K562 (cell line): ENCODE data around the gene LAMB1. TPM values are rescaled to one million over a fixed set of nuclear protein-coding genes. Genes with fewer than 3 reads are reported as not detected.

Experiments used
- ATAC-seq: fragments of 200-7000 bp; cut with Tn5 transposase; 3 replicates; pipeline ENCODE4 v1.9.1; 2020; ENCODE audit warnings: moderate library complexity
- BruUV-seq: library from RNA; stranded (reverse); fragments of 400-500 nt; replicated peaks from 2 replicates; lab custom pipeline; 2021; lab: Mats Ljungman, UMichigan
- CTCF ChIA-PET: fragments of 300-600 bp; formaldehyde crosslinking; extraction: SDS; loops from one replicate; lab custom pipeline; 2021; ENCODE audit warnings: low intra/inter-chr PET ratio; lab: Yijun Ruan, JAX
- POLR2A ChIA-PET: fragments of 300-600, 350-650 bp; sonication (Branson Sonifier 250); formaldehyde crosslinking; extraction: SDS; loops from one replicate; lab custom pipeline; 2021; ENCODE audit warnings: antibody characterized with exemption, inconsistent platforms; lab: Yijun Ruan, JAX
- DNase-seq, 4 experiments: peaks; one replicate each; pipeline versions ENCODE4 v3.0.0 to v3.0.0-alpha.2; 2011 to 2018; ENCODE audit warnings: low spot score in 3 of 4, mixed read lengths in 3 of 4; ENCODE audit errors: extremely low read depth in 1 of 4
- FAIRE-seq: peaks from 2 replicates; lab custom pipeline; 2011; peaks lifted over from hg19 to GRCh38; lab: Jason Lieb, UNC
- H2AFZ ChIP-seq: 2 replicates; pipeline ENCODE4 v1.6.0; 2011; ENCODE audit warnings: low read depth, low read length, control low read depth, inconsistent platforms
- H3K27ac ChIP-seq: fragments of 200-600 bp; 3 replicates; pipeline ENCODE4 v1.8.0; 2011; ENCODE audit warnings: low read depth, mild to moderate bottlenecking, control low read depth, inconsistent platforms, low read length, moderate library complexity, mixed read lengths; ENCODE audit errors: extremely low read depth
- H3K27me3 ChIP-seq, 2 experiments: fragments of 300-600 bp in 1 of 2; 2 replicates in 1 of 2; 3 replicates in 1 of 2; pipeline versions ENCODE4 v1.6.0 to v1.8.0; 2011; ENCODE audit warnings: inconsistent platforms in 2 of 2, low read length in 2 of 2, mild to moderate bottlenecking in 1 of 2, mixed read lengths in 1 of 2, moderate library complexity in 1 of 2; ENCODE audit not compliant: control insufficient read depth in 2 of 2, insufficient read depth in 2 of 2
- H3K36me3 ChIP-seq: fragments of 300-600 bp; 3 replicates; pipeline ENCODE4 v1.8.0; 2011; ENCODE audit warnings: mild to moderate bottlenecking, low read length, inconsistent platforms; ENCODE audit not compliant: control insufficient read depth, insufficient read depth
- H3K4me1 ChIP-seq, 2 experiments: fragments of 200-600 bp in 1 of 2; replicated peaks in 1 of 2; 2 replicates in 1 of 2; 3 replicates in 1 of 2; pipeline versions ENCODE4 v1.5.1 to v1.8.0; 2011; ENCODE audit warnings: inconsistent platforms in 2 of 2, low read length in 2 of 2, mild to moderate bottlenecking in 1 of 2, mixed read lengths in 1 of 2, moderate library complexity in 1 of 2; ENCODE audit not compliant: control insufficient read depth in 2 of 2, insufficient read depth in 2 of 2
- H3K4me2 ChIP-seq: 2 replicates; pipeline ENCODE4 v1.6.1; 2011; ENCODE audit warnings: low read length, control low read depth, inconsistent platforms, mixed read lengths; ENCODE audit not compliant: insufficient read depth
- H3K4me3 ChIP-seq: fragments of 200-600 bp; sonication (generic), shearing (Covaris generic); 2 replicates; pipeline ENCODE4 v1.5.1; 2016; ENCODE audit warnings: control low read depth, inconsistent platforms
- H3K79me2 ChIP-seq: fragments of 200-600 bp; 3 replicates; pipeline ENCODE4 v1.8.0; 2011; ENCODE audit warnings: low read length, inconsistent platforms; ENCODE audit not compliant: control insufficient read depth, insufficient read depth
- H3K9ac ChIP-seq, 2 experiments: 2 replicates each; pipeline versions ENCODE4 v1.6.0 to v1.6.1; 2011; ENCODE audit warnings: low read depth in 2 of 2, low read length in 2 of 2, control low read depth in 1 of 2, inconsistent platforms in 1 of 2, mild to moderate bottlenecking in 1 of 2, mixed read lengths in 1 of 2; ENCODE audit not compliant: insufficient read depth in 1 of 2
- H3K9me1 ChIP-seq: one replicate; pipeline ENCODE4 v1.6.0; 2011; ENCODE audit warnings: inconsistent platforms, mild to moderate bottlenecking, low read length, moderate library complexity; ENCODE audit not compliant: control insufficient read depth, insufficient read depth
- H3K9me3 ChIP-seq: replicated peaks from 2 replicates; pipeline ENCODE4 v1.5.1; 2011; ENCODE audit warnings: low read depth, low read length, inconsistent platforms; ENCODE audit not compliant: control insufficient read depth, insufficient read depth
- H4K20me1 ChIP-seq: replicated peaks from 2 replicates; pipeline ENCODE4 v1.6.1; 2011; ENCODE audit warnings: low read length, inconsistent platforms, mixed read lengths; ENCODE audit not compliant: control insufficient read depth, insufficient read depth
- ELF1 ChIP-seq: fragments of 200-800 bp; sonication (Bioruptor generic); IDR thresholded peaks from 2 replicates; pipeline ENCODE4 v1.6.1; 2016; ENCODE audit warnings: missing genetic modification characterization, missing compliant biosample characterization
- ERF ChIP-seq: fragments of 450-650 bp; formaldehyde crosslinking; IDR thresholded peaks from 2 replicates; pipeline ENCODE4 v1.4.0; 2020; ENCODE audit warnings: mild to moderate bottlenecking, mixed read lengths
- ILK ChIP-seq: fragments of 450-650 bp; IDR thresholded peaks from 2 replicates; pipeline ENCODE4 v1.6.1; 2016; ENCODE audit warnings: missing genetic modification characterization, low read depth, mild to moderate bottlenecking, missing compliant biosample characterization, moderate library complexity, borderline replicate concordance
- SMAD1 ChIP-seq: fragments of 150-350 bp; IDR thresholded peaks from 2 replicates; pipeline ENCODE4 v1.6.1; 2014; ENCODE audit warnings: low read length, low read depth; ENCODE audit not compliant: partially characterized antibody
- WGBS: fragments of 100-300 bp; shearing (Covaris generic); methylation state at CpG from one replicate; pipeline ENCODE4 v1.1.6; 2016; ENCODE audit warnings: low coverage, mixed read lengths; ENCODE audit not compliant: insufficient coverage; ENCODE audit errors: missing lambda C conversion rate; 5-methylcytosine and 5-hydroxymethylcytosine counted together
- in situ Hi-C: fragments of 300-500 bp; cut with MboI; formaldehyde crosslinking; loops from 4 replicates; pipeline ENCODE4 v1.15.0; 2018; ENCODE audit warnings: inconsistent platforms, mixed read lengths
- intact Hi-C: fragments of 100-400 bp; cut with micrococcal nuclease; formaldehyde crosslinking; loops from 2 replicates; pipeline ENCODE4 v1.14.2; 2022
- polyA plus RNA-seq, 8 experiments: library from polyadenylated mRNA; depleted of rRNA in 4 of 8; stranded (reverse) in 5 of 8; unstranded in 3 of 8; fragments of >200 nt; fragmentation: Nextera tagmentation in 2 of 8; fragmentation: Illumina TruSeq in 1 of 8; extraction: Ambion mirVana in 2 of 8; extraction: Trizol in 1 of 8; gene quantifications; 2 replicates each; pipeline versions ENCODE4 v1.2.1 to v1.2.3, GENCODE V29; 2011 to 2014; ENCODE audit warnings: inconsistent platforms in 1 of 8, missing spikeins in 1 of 8
- total RNA-seq, 7 experiments: library from RNA; depleted of rRNA in 6 of 7; stranded (reverse); fragments of >200 nt in 6 of 7; fragmentation: Illumina TruSeq in 2 of 7; extraction: Trizol in 2 of 7; gene quantifications; 2 replicates each; pipeline versions ENCODE4 v1.2.1 to v1.2.3, GENCODE V29; 2011 to 2021; ENCODE audit warnings: low replicate concordance in 1 of 7

The LAMB1 gene
- total and polyA plus RNA-seq, 9 of the 15 experiments (the other 6 are each of a cell fraction or from before 2014, with no cell fraction given), result 6.0 to 17.7 (median 12.3) TPM

DNA sequence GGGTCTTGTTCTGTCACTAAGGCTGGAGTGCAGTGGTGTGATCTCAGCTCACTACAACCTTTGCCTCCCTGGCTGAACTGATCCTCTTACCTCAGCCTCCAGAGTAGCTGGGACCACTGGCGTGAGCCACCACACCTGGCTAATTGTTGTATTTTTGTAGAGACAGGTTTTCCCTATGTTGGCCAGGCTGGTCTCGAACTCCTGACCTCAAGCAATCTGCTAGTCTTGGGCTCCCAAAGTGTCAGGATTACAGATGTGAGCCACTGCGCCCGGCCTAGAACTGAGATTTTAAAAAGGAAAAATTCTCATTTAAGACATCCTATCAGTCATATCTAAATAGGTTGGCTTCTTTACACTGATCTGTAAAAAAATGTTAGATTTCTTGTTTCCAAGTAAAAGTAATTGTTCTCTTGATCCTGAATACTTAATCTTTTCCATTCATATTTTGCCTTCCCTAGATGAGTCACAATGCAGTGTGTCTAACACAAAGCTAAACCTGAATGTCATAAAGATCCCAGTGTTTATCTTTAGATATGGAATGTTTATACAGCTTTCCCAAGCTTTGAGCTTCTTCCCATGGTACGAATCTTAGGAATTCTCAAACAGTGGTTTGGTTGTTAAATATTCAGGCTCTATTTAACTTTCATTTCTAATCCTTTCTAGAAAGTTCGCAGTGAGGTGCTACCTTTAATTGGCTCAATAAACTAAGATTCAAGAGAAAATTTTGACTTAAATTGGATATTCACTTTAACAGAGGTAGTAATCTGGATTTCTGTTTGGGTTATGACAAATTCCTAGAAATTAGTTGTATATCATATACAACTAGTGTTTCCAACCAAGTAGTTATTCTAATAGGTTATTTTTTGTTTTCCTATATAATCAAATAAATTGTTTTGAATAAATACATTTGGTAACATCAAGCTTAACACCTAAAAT lies 12.1 kb upstream of the LAMB1 start:
- H3K4me1 ChIP-seq, result peaks cover 5 to 27% of the 10 kb centered on the region in 2 experiments
- TF ChIP-seq ILK (tag), result no peak
- no peak for TF ChIP-seq ERF (CRISPR knock-in tag)
- TF ChIP-seq ELF1 (tag), result no peak
- no peak for TF ChIP-seq SMAD1
- TF ChIP-seq, all 486 proteins: peak for 0
- POLR2A ChIA-PET, result interaction anchor here (0.7 to 1.3 kb wide), 4 partner anchors 20 to 170 kb away, joined by 3 read pairs; no protein-coding TSS in a partner anchor
- Histone ChIP-seq H3K4me3 (no peak overlapping the region), H3K9me1 (no peaks in the 10 kb centered on the region), H3K4me2 (no peak overlapping the region), H2AFZ (no peak overlapping the region), H3K36me3 (no peaks in the 10 kb centered on the region), H3K27ac (no peak overlapping the region), H3K79me2 (no peaks in the 10 kb centered on the region), H4K20me1 (no peaks in the 10 kb centered on the region), H3K9ac (no peak overlapping the region), H3K9me3 (no peaks in the 10 kb centered on the region), H3K27me3 (no peaks in the 10 kb centered on the region; a peak in 1 of 5 replicates)
- in situ Hi-C loops, result no loop called here
- ATAC-seq (no peak), DNase-seq (no peak), FAIRE-seq (no peak)
- intact Hi-C loops, result loop anchor here (5.0 kb wide), 2 partner anchors 98 to 123 kb away; partner anchors contain the start of gene DLD
- no TSS peak for BruUV-seq
- CTCF ChIA-PET, result no interaction called here
- WGBS, result 76% methylated on average over 6 of the region's 6 CpGs
